ENCODE data around the gene UBE2E3.

UBE2E3 gene

GRCh38 chr2:181072486-181073235 is 92.3 kb downstream of the UBE2E3 start:
- H3K4me2 ChIP-seq (ENCODE audit: low read length) = no peak overlapping the region
- no peaks in the 10 kb centered on the region for H3K36me3 ChIP-seq (ENCODE audit: control insufficient read depth, low read length)
- no peaks in the 10 kb centered on the region for H3K9me2 ChIP-seq (replicated peaks; ENCODE audit: control insufficient read depth, low read length)
- no peaks in the 10 kb centered on the region for H4K20me1 ChIP-seq (ENCODE audit: control insufficient read depth, insufficient read depth, low read depth, low read length)
- no peaks in the 10 kb centered on the region for H3F3A ChIP-seq (ENCODE audit: control insufficient read depth, insufficient read depth)
- H3K4me1 ChIP-seq (ENCODE audit: control insufficient read depth, low read length) = no peaks in the 10 kb centered on the region
- no peaks in the 10 kb centered on the region for H3K27me3 ChIP-seq (ENCODE audit: control insufficient read depth, low read length)
- no peaks in the 10 kb centered on the region for H3K9me3 ChIP-seq (ENCODE audit: control insufficient read depth, insufficient read depth, low read length)
- H3K27ac ChIP-seq (ENCODE audit: low read depth, low read length) = no peak overlapping the region
- TF ChIP-seq CTCF (IDR thresholded peaks at IDR 0.05; ENCODE audit: low read depth, low read length, poor library complexity, severe bottlenecking) (no peak), EZH2phosphoT487 (IDR thresholded peaks at IDR 0.05; ENCODE audit: borderline replicate concordance, low read length) (no peak)
- no peaks in the 10 kb centered on the region for H3K79me2 ChIP-seq (ENCODE audit: control insufficient read depth, low read length)
- H3K4me3 ChIP-seq (ENCODE audit: low read length) = no peak overlapping the region

GRCh38 chr2:181073896-181074295 is 93.5 kb downstream of the UBE2E3 start:
- H3K9me2 ChIP-seq (replicated peaks; ENCODE audit: control insufficient read depth, low read length) = no peaks in the 10 kb centered on the region
- no peaks in the 10 kb centered on the region for H3F3A ChIP-seq (ENCODE audit: control insufficient read depth, insufficient read depth)
- H3K79me2 ChIP-seq (ENCODE audit: control insufficient read depth, low read length) = no peaks in the 10 kb centered on the region
- H3K36me3 ChIP-seq (ENCODE audit: control insufficient read depth, low read length) = no peaks in the 10 kb centered on the region
- no peak for TF ChIP-seq CTCF (IDR thresholded peaks at IDR 0.05; ENCODE audit: low read depth, low read length, poor library complexity, severe bottlenecking)
- no peak for TF ChIP-seq EZH2phosphoT487 (IDR thresholded peaks at IDR 0.05; ENCODE audit: borderline replicate concordance, low read length)
- H3K9me3 ChIP-seq (ENCODE audit: control insufficient read depth, insufficient read depth, low read length) = no peaks in the 10 kb centered on the region
- no peaks in the 10 kb centered on the region for H3K4me1 ChIP-seq (ENCODE audit: control insufficient read depth, low read length)
- H3K27ac ChIP-seq (ENCODE audit: low read depth, low read length) = no peak overlapping the region
- H3K4me3 ChIP-seq (ENCODE audit: low read length) = no peak overlapping the region
- no peaks in the 10 kb centered on the region for H3K27me3 ChIP-seq (ENCODE audit: control insufficient read depth, low read length)
- no peaks in the 10 kb centered on the region for H4K20me1 ChIP-seq (ENCODE audit: control insufficient read depth, insufficient read depth, low read depth, low read length)
- H3K4me2 ChIP-seq (ENCODE audit: low read length) = no peak overlapping the region

GRCh38 chr2:181074457-181074856 is 94.1 kb downstream of the UBE2E3 start:
- TF ChIP-seq EZH2phosphoT487 (IDR thresholded peaks at IDR 0.05; ENCODE audit: borderline replicate concordance, low read length) = no peak
- TF ChIP-seq CTCF (IDR thresholded peaks at IDR 0.05; ENCODE audit: low read depth, low read length, poor library complexity, severe bottlenecking) = no peak
- H4K20me1 ChIP-seq (ENCODE audit: control insufficient read depth, insufficient read depth, low read depth, low read length) = no peaks in the 10 kb centered on the region

More at GRCh38 chr2:181074457-181074856, 94.1 kb downstream of the UBE2E3 start:
- Histone ChIP-seq H3K9me3 (ENCODE audit: control insufficient read depth, insufficient read depth, low read length) (no peaks in the 10 kb centered on the region), H3K36me3 (ENCODE audit: control insufficient read depth, low read length) (no peaks in the 10 kb centered on the region), H3K79me2 (ENCODE audit: control insufficient read depth, low read length) (no peaks in the 10 kb centered on the region), H3K9me2 (replicated peaks; ENCODE audit: control insufficient read depth, low read length) (no peaks in the 10 kb centered on the region), H3F3A (ENCODE audit: control insufficient read depth, insufficient read depth) (no peaks in the 10 kb centered on the region), H3K4me1 (ENCODE audit: control insufficient read depth, low read length) (no peaks in the 10 kb centered on the region), H3K4me3 (ENCODE audit: low read length) (no peak overlapping the region), H3K27me3 (ENCODE audit: control insufficient read depth, low read length) (no peaks in the 10 kb centered on the region), H3K27ac (ENCODE audit: low read depth, low read length) (no peak overlapping the region), H3K4me2 (ENCODE audit: low read length) (no peak overlapping the region)

All from DOHH2 (cell line).